Globus pallidus (tissue), 1 donor: ENCODE measurements around the gene ZNF280B.
"Not testable (repeated sequence)": the region's sequence is repeated elsewhere in the genome, so short reads cannot be mapped to it uniquely, and the experiment has no call there.

Source experiments
- DNase-seq: peaks from one replicate; pipeline ENCODE4 v3.0.0-alpha.2; 2015; ENCODE audit warnings: low spot score

ZNF280B gene

GRCh38 chr22:22507743-22508273 is 734 bp downstream of the ZNF280B start:
- no peak for DNase-seq

DNA sequence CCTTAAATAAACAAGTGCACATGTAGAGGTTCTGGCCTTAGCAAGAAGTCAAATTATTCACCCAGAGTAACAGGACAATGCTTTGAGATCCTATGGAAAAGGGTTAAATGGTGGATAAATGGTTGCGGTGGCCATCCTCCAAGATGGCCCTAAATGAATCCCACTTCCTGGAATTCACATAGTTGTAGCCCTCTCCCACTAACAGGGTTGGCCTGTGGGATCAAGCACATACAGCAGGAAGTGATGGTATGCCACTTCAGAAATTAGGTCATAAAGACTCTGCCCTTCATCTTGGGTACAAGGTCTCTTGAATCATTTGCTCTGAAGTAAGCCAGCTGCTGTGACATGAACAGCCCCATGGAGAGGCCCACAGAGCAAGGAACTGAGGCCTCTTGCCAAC is 1.8 kb downstream of the ZNF280B start:
- no peak for DNase-seq

DNA sequence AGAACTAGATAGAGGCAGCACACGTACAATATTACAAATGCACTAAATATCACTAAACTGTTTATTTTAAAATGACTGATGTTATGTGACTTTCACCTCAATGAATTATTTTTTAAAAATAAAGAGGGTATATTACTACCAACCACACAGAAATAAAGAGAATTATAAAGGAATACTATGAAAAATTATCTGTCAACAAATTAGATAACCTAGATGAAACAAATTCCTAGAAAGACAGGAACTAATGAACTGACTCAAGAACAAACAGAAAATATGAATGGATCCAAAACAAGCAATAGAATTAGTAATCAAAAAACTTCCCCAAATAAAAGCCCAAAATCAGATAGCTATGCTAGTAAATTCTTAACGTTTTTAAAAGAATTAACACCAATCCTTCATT is 10.3 kb downstream of the ZNF280B start:
- DNase-seq: no peak

DNA sequence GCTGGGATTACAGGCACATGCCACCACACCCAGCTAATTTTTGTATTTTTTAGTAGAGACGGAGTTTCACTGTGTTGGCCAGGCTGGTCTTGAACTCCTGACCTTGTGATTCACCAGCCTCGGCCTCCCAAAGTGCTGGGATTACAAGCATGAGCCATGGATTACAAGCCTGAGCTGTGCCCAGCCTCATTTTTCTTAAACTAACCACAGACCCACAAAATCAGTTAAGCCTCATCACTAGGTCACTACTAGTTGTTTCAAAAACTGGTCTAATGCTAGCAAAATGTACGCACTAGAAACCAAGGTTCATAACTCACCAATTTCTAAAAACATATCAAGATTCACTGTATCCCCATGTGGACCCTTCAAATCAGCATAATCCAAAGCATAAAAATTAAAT is 17.0 kb downstream of the ZNF280B start:
- DNase-seq: not testable (repeated sequence)

DNA sequence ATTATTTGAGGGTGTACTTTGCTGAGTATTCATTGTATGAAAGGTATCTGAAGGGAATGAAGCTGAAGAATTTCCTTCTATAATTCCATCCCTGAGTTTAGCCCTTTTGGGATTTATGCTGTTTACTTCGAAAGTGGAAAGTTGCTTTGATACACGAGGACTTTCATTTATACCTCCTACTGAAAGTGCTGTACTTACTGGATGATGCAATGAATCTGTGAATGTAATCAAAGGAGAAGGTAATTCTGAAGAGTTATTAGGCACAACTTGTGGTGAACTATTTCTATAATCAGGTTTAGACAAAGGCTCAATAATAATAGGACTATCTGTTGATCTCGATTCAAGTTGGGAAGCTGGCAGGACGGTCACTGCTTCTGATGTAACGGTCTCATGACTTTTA is 19.8 kb downstream of the ZNF280B start:
- no peak for DNase-seq

DNA sequence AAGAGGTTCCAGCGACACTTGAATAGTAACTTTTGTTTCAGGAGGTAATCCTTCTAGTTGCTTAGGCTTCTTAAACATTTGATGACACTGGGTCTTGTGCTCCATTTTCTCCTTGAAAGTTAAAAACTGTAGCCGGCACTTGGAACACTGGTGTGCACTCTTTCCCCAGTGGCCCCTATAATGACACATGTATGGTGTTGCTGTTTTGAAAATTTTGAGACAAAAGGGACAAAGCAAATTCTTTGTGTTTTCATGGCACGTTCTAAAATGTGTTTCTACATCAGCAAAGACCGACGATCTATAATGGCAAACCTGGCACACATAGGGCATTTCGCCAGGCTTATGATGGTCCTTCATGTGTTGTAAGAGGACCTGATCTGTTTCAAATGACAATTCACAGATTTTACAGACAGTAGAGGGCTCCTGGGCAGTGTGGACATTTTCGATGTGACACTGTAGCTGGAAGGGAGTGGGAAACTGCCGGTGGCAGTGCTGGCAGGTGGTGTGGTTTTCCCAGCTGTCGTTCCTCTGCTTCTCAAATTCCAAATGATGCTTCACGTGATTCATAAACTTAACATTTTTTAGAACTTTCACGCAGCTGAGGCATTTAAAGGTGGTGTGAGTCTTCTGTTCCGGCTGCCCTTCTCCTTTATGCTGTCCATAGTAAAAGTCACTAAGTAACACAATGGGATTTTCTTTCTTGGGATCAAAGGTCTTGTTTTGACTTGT is 20.5 kb downstream of the ZNF280B start:
- no peak for DNase-seq

DNA sequence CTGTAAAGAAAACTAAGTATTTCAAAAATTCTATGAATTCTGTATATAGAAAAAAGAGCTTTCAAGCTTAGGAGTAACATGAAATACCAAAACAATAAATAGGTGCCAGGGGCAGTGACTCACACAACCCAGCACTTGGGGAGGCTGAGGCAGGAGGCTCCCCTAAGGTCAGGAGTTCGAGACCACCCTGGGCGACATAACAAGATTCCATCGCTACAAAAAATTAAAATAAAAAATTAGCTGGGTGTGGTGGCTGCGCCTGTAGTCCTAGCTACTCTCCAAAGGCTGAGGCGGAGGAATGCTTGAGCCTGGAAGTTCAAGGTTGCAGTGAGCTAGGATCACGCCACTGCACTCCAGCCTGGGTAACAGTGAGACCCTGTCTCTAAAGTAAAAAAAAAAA is 21.5 kb downstream of the ZNF280B start:
- no peak for DNase-seq

DNA sequence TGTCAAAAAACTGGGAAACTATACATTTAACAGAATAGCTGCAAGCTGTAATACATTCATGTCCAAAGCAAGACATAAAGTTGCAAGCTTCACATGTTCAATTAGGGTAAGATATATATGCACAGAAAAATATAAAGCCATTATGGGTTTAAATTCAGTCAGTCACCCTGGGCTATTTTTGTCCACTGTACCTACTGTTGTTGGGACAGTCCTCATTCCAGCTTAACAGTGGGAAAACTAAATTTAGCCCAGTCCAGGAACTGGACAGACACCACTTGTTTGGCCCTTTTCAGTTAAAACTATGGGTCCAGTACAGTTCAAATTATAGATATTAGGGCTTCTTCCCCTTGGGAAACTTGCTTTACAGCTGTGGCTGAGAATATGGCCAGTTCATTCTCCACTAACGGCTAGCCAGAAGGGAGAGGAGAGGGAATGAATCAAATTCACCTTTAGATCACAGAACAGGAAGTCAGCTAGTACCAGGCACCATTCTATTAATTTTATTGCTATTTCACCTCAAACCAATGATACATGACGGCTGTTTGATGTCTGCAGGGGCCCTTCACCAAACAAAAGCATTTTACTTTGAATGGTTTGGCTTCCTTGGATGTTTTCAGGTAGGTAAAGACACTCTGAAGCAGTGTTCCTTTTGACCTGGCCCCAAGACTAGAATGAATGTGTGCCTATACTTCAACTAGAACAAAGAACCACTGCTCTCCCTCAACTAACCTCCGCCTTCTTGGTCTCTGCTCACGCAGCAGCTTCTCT is 22.2 kb downstream of the ZNF280B start:
- DNase-seq: no peak

DNA sequence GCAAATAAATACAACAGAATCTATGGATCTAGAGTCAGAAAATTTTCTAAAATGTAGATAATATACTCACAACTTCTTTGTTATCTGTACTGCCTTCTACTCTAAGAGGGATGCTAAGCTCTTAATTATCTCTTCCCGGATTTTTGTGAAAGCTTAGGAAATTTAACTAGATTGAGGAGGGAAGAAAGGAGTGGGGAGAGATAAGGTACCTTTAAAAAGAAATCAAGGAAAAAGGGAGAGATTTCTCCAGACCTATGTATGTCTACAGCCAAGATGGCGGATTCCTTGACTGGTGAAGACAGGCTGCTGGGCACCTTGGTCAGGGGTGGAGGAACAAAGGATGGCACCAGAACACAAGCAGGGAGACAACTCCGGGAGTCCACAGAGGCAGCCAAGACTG is 23.0 kb downstream of the ZNF280B start:
- DNase-seq: no peak

DNA sequence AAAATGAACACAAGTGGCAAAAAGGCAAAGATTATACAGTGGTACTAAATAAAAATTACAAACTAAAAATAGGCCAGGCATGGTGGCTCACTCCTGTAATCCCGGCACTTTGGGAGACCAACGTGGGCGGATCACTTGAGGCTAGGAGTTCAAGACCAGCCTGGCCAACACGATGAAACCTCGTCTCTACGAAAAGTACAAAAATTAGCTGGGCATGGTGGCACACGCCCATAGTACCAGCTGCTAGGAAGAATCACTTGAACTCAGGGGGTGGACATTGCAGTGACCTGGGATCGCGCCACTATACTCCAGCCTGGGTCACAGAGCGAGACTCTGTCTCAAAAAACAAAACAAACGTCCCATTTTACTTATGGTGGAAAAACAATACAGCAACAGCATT is 24.5 kb downstream of the ZNF280B start:
- DNase-seq: no peak

- DNase-seq: no peak
These were observed 27.6 kb downstream of the ZNF280B start for GRCh38 chr22:22480940-22481339.

GRCh38 chr22:22479999-22480532 is 28.5 kb downstream of the ZNF280B start:
- no peak for DNase-seq

GRCh38 chr22:22479116-22479515 is 29.4 kb downstream of the ZNF280B start:
- DNase-seq: no peak

DNA sequence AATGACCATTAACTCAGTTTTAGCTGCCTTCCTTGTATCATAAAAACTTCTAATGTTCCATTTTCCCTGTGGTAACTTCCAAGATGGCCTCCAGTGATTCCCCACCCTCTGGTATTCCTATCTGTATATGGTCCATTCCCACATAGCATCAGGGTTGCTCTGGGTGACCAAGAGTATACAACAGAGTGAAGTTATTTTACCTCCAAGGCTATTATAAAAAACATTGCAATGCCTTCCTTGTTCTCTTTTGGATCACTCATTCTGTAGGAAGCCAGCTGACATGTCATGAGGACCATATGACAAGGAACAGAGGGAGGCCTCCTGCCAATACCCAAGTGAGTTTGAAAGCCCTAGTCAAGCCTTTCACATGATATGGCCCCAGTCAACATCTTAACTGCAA is 30.1 kb downstream of the ZNF280B start:
- no peak for DNase-seq

DNA sequence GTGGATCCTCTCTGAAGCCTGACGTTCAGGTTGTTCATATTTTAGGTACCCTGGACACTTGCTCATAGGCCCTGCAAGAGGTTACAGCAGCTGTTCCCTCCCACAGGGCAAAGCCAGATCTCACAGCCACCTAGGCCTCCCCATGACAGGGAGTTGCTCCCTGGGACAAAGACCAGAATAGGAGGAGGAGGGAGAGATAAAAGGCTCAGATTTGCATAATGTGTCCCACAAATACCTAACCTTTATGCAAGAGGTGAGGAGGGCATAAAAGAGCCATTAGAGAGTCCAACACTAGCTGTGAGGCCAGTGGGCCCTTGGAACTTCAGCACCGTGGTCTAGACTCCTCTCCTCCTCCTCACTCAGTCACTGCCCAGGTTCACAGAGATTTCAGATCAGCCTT is 33.8 kb downstream of the ZNF280B start:
- no peak for DNase-seq

DNA sequence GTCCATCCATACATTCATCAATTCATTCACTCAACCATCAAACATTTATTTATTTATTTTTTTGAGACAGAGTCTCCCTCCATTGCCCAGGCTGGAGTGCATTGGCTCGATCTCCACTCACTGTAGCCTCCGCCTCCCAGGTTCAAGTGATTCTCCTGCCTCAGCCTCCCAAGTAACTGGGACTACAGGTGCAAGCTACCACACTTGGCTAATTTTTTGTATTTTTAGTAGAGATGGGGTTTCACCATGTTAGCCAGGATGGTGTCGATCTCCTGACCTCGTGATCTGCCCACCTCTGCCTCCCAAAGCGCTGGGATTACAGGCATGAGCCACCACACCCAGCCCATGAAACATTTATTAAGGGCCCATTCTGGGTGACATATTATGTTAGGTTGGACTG is 37.4 kb downstream of the ZNF280B start:
- DNase-seq: not testable (repeated sequence)

DNA sequence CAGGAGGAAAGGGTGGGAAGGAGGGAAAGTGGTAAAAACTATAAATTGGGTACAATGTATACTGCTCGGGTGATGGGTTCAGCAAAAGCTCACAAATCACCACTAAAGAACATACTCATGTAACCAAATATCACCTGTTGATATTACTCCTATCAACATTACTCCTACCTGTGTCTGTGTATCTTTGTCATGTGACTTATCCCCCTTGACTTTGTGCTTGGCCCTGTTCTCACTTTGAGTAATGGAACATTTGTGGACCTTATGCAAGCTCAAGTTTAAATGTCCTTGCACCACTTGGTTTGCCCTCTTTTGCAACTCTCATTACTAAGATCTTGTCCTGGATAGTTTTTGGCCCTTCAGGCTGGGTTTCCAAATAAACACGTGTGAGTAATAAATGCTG is 39.0 kb downstream of the ZNF280B start:
- DNase-seq: no peak

DNA sequence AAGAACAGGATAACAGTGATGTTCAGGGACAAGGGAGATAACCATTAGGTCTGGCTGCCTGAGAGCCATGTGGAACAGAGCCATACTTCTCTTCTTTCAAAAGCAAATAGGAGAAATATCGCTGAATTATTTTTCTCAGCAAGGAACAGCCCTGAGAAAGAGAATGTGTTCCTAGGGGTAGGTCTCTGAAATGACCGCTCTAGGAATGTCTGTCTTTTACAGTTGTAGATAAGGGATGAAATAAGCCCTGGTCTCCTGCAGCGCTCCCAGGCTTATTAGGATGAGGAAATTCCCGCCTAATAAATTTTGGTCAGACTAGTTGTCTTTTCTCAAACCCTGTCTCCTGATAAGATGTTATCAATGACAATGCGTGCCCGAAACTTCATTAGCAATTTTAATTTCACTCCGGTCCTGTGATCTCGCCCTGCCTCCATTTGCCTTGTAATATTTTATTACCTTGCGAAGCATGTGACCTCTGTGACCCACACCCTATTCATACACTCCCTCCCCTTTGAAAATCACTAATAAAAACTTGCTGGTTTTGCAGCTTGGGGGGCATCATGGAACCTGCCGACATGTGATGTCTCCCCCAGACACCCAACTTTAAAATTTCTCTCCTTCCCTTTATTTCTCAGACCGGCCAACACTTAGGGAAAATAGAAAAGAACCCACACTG is 39.6 kb downstream of the ZNF280B start:
- DNase-seq: not testable (repeated sequence)

GRCh38 chr22:22467112-22467511 is 41.4 kb downstream of the ZNF280B start:
- no peak for DNase-seq

DNA sequence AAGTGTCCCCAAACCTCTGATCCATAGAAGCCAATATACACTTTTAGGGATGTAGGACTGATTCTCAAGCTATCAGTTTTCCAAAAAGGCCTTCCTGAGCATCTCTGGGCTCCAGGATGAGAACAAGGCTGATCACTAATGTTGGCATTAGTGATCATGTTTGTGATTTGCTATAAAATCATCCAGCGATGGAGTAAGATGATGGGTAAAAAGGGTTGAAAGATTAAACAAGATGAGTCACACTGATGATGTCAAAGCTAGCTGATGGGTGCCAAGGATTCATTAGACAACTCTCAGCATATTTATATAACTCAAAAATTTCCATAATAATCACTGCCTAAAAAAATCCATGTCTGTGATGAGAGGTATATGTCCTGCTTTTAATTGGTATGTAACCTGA is 42.8 kb downstream of the ZNF280B start:
- DNase-seq: no peak

GRCh38 chr22:22465094-22465602 is 43.4 kb downstream of the ZNF280B start:
- DNase-seq: no peak

- DNase-seq: no peak
These were observed 43.9 kb downstream of the ZNF280B start for GRCh38 chr22:22464541-22465054.
